ENCODE measurements around the gene MAP2K1. TPM values are rescaled to one million over a fixed set of nuclear protein-coding genes. Genes with fewer than 3 reads are reported as not detected.
"Not testable (repeated sequence)": the region's sequence is repeated elsewhere in the genome, so short reads cannot be mapped to it uniquely, and the experiment has no call there.

MAP2K1 gene
- total RNA-seq, 1 donor: 25.8 TPM

DNA sequence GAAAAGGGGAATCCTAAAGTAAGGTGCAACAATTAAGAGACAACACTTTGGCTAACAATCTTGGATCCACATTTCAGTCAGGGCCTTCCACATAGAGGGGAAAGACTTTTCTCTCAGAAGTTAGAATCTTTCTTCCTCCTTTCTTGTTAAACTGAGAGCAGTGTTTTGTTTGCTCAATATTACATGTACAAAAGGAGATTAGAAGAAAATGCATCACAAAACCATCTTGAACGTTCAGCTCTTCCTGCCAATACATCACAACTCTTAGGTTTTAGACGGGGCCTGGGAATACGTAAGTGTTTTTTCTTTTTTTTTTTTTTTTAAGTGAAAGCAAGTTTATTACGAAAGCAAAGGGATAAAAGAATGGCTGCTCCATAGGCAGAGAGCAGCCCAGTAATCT is 39.1 kb downstream of the MAP2K1 start:
- peaks cover 41% of the 10 kb centered on the region for H3K4me1 ChIP-seq (ENCODE audit: insufficient read depth, low read length)
- H3K4me3 ChIP-seq (ENCODE audit: low read length): no peak overlapping the region
- H3K9me3 ChIP-seq (ENCODE audit: low read depth, low read length): no peaks in the 10 kb centered on the region
- H3K27me3 ChIP-seq (ENCODE audit: insufficient read depth, low read length): no peaks in the 10 kb centered on the region

DNA sequence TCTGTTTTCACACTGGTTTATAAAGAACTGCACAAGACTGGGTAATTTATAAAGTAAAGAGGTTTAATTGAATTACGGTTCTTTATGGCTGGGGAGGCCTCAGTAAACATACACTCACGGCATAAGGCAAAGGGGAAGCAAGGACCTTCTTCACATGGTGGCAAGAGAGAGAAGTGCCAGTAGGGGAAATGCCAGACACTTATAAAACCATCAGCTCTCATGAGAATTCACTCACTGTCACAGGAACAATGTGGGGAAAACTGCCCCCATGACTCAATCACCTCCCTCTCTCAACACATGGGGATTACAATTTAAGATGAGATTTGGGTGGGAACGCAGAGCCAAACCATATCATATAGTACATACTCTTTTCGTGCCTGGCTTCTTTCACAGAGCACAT is 42.4 kb downstream of the MAP2K1 start:
- no peak overlapping the region for H3K4me3 ChIP-seq (ENCODE audit: low read length)
- no peaks in the 10 kb centered on the region for H3K9me3 ChIP-seq (ENCODE audit: low read depth, low read length)
- no peaks in the 10 kb centered on the region for H3K27me3 ChIP-seq (ENCODE audit: insufficient read depth, low read length)
- H3K4me1 ChIP-seq (ENCODE audit: insufficient read depth, low read length): peaks cover 45% of the 10 kb centered on the region

GRCh38 chr15:66429546-66429945 is 42.8 kb downstream of the MAP2K1 start:
- H3K9me3 ChIP-seq (ENCODE audit: low read depth, low read length): no peaks in the 10 kb centered on the region
- no peaks in the 10 kb centered on the region for H3K27me3 ChIP-seq (ENCODE audit: insufficient read depth, low read length)
- H3K4me3 ChIP-seq (ENCODE audit: low read length): no peak overlapping the region
- H3K4me1 ChIP-seq (ENCODE audit: insufficient read depth, low read length): peaks cover 45% of the 10 kb centered on the region

DNA sequence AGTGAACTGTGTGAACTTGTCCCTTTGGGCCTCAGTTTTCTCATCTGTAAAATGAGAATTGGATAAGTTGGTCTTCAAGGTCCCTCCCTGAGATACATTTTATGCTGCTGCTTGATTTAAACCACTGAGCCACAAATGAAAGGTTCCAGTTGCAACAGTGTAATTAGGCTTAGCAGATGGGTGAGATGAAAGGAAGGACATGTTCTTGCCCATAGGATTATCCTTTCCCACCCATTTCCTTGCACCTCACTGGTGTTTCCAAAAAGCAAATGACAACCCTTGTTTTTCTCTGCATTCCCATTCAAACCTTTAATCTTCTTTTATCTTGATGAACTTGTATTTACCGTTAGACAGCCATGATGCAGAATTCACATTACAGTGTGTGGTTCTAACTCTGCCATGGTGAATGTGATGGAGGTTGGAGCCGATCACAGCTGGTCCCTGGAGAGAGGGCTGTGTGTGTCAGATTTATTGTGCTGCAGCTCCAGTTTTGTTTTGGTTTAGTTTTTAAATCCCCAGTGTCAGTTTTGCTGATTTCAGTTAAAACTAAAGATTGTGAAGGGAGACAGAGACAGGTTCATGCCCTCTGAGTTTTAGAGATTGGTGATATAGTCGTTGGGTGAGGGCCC is 44.0 kb downstream of the MAP2K1 start:
- Histone ChIP-seq H3K27me3 (ENCODE audit: insufficient read depth, low read length) (no peaks in the 10 kb centered on the region), H3K4me1 (ENCODE audit: insufficient read depth, low read length) (peaks cover 36% of the 10 kb centered on the region), H3K9me3 (ENCODE audit: low read depth, low read length) (no peaks in the 10 kb centered on the region), H3K4me3 (ENCODE audit: low read length) (no peak overlapping the region)

DNA sequence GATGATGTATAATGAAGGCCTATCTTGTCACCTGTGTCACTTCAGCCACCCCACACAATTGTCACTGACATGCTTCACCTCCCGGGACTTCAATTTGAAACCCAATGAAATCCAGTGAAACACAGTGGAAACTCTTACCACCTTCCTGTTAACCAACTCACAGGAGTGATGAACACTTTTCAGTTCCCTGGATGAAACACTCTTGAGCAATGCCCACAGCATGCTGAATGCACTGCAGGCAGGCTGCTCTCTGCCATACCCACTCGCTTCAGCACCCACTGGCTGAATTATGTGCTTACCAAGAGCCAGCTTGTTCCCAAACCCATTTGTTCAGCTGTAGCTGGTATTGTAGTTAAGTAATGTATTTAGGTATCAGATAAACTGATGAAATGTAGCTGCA is 47.0 kb downstream of the MAP2K1 start:
- Histone ChIP-seq H3K9me3 (ENCODE audit: low read depth, low read length) (no peaks in the 10 kb centered on the region), H3K27me3 (ENCODE audit: insufficient read depth, low read length) (no peaks in the 10 kb centered on the region), H3K4me3 (ENCODE audit: low read length) (no peak overlapping the region), H3K4me1 (ENCODE audit: insufficient read depth, low read length) (peaks cover 26% of the 10 kb centered on the region)

- Histone ChIP-seq H3K4me1 (ENCODE audit: insufficient read depth, low read length) (no peaks in the 10 kb centered on the region), H3K4me3 (ENCODE audit: low read length) (no peak overlapping the region), H3K9me3 (ENCODE audit: low read depth, low read length) (no peaks in the 10 kb centered on the region)
Observed at GRCh38 chr15:66440501-66440900, 53.8 kb downstream of the MAP2K1 start.

GRCh38 chr15:66452420-66452819 is 65.7 kb downstream of the MAP2K1 start:
- H3K4me1 ChIP-seq (ENCODE audit: insufficient read depth, low read length): peaks cover 18% of the 10 kb centered on the region

More at GRCh38 chr15:66440501-66440900, 53.8 kb downstream of the MAP2K1 start:
- no peaks in the 10 kb centered on the region for H3K27me3 ChIP-seq (ENCODE audit: insufficient read depth, low read length)

GRCh38 chr15:66452971-66453580 is 66.4 kb downstream of the MAP2K1 start:
- H3K4me1 ChIP-seq (ENCODE audit: insufficient read depth, low read length): peaks cover 18% of the 10 kb centered on the region
- no peak overlapping the region for H3K4me3 ChIP-seq (ENCODE audit: low read length)
- no peaks in the 10 kb centered on the region for H3K27me3 ChIP-seq (ENCODE audit: insufficient read depth, low read length)
- H3K9me3 ChIP-seq (ENCODE audit: low read depth, low read length): no peaks in the 10 kb centered on the region

More at GRCh38 chr15:66452420-66452819, 65.7 kb downstream of the MAP2K1 start:
- no peak overlapping the region for H3K4me3 ChIP-seq (ENCODE audit: low read length)
- no peaks in the 10 kb centered on the region for H3K27me3 ChIP-seq (ENCODE audit: insufficient read depth, low read length)
- no peaks in the 10 kb centered on the region for H3K9me3 ChIP-seq (ENCODE audit: low read depth, low read length)

GRCh38 chr15:66454143-66454542 is 67.4 kb downstream of the MAP2K1 start:
- H3K9me3 ChIP-seq (ENCODE audit: low read depth, low read length): no peaks in the 10 kb centered on the region
- H3K27me3 ChIP-seq (ENCODE audit: insufficient read depth, low read length): no peaks in the 10 kb centered on the region
- no peak overlapping the region for H3K4me3 ChIP-seq (ENCODE audit: low read length)

GRCh38 chr15:66456211-66456610 is 69.5 kb downstream of the MAP2K1 start:
- H3K4me1 ChIP-seq (ENCODE audit: insufficient read depth, low read length): peaks cover 18% of the 10 kb centered on the region
- no peaks in the 10 kb centered on the region for H3K27me3 ChIP-seq (ENCODE audit: insufficient read depth, low read length)
- no peak overlapping the region for H3K4me3 ChIP-seq (ENCODE audit: low read length)
- H3K9me3 ChIP-seq (ENCODE audit: low read depth, low read length): no peaks in the 10 kb centered on the region

More at GRCh38 chr15:66454143-66454542, 67.4 kb downstream of the MAP2K1 start:
- peaks cover 18% of the 10 kb centered on the region for H3K4me1 ChIP-seq (ENCODE audit: insufficient read depth, low read length)

- Histone ChIP-seq H3K9me3 (ENCODE audit: low read depth, low read length) (no peaks in the 10 kb centered on the region), H3K4me1 (ENCODE audit: insufficient read depth, low read length) (peaks cover 2% of the 10 kb centered on the region), H3K27me3 (ENCODE audit: insufficient read depth, low read length) (no peaks in the 10 kb centered on the region), H3K4me3 (ENCODE audit: low read length) (no peak overlapping the region)
Observed at GRCh38 chr15:66459818-66460615, 73.3 kb downstream of the MAP2K1 start.

DNA sequence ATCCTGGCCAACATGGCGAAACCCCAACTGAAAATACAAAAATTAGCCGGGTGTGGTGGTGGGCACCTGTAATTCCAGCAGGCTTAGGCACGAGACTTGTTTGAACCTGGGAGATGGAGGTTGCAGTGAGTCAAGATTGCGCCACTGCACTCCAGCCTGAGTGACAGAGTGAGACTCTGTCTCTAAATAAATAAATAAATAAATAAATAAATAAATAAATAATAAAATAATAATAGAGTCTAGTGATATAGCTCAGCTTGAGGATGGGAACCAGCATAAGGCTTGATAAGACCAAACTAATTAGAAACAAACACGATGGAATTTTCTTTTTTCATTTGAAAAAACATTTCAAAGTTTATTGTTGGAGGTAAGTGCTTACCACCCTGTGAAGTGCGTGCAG is 74.6 kb downstream of the MAP2K1 start:
- H3K9me3 ChIP-seq (ENCODE audit: low read depth, low read length); H3K27me3 ChIP-seq (ENCODE audit: insufficient read depth, low read length); H3K4me3 ChIP-seq (ENCODE audit: low read length): not testable (repeated sequence)

DNA sequence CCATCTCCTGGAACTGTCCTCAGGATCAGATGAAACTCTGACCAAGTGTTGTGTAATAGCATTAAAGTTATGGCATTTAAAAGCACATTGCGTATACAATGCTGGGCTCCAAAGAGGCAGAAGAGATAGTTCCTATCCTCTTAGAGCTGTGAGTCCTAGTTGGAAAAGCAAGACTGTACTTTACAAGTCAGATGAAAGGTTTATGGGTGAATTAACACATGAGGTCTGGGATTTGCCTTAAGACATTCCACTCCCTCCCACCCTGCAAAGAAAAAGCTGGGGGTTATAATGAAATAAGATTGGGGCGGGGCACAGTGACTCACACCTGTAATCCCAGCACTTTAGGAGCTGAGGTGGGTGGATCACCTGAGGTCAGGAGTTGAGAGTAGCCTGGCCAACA is 75.2 kb downstream of the MAP2K1 start:
- Histone ChIP-seq H3K27me3 (ENCODE audit: insufficient read depth, low read length) (no peaks in the 10 kb centered on the region), H3K4me3 (ENCODE audit: low read length) (no peak overlapping the region), H3K9me3 (ENCODE audit: low read depth, low read length) (no peaks in the 10 kb centered on the region), H3K4me1 (ENCODE audit: insufficient read depth, low read length) (peaks cover 8% of the 10 kb centered on the region)

More for the DNA sequence above, 74.6 kb downstream of the MAP2K1 start:
- H3K4me1 ChIP-seq (ENCODE audit: insufficient read depth, low read length): not testable (repeated sequence)

DNA sequence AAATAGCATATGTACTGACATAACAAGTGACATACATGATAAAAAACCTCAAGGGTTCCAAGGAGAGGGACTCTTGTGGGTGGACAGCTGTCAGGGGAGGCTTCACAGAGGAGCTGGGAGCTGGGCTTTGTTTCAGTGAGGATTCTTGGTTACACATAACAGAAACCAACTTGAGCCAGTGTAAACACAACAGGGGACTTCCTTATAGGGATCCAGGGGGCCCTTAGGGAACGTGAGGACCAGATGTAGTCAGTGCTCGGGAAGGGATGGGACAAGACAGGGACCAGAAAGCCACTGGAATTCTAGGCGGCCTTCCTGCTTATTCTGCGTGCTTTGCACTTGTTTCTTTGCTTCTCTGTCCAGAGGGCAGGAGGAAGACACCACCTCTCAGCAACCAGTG is 75.9 kb downstream of the MAP2K1 start:
- H3K4me3 ChIP-seq (ENCODE audit: low read length): no peak overlapping the region
- peaks cover 8% of the 10 kb centered on the region for H3K4me1 ChIP-seq (ENCODE audit: insufficient read depth, low read length)
- H3K9me3 ChIP-seq (ENCODE audit: low read depth, low read length): no peaks in the 10 kb centered on the region
- H3K27me3 ChIP-seq (ENCODE audit: insufficient read depth, low read length): no peaks in the 10 kb centered on the region

DNA sequence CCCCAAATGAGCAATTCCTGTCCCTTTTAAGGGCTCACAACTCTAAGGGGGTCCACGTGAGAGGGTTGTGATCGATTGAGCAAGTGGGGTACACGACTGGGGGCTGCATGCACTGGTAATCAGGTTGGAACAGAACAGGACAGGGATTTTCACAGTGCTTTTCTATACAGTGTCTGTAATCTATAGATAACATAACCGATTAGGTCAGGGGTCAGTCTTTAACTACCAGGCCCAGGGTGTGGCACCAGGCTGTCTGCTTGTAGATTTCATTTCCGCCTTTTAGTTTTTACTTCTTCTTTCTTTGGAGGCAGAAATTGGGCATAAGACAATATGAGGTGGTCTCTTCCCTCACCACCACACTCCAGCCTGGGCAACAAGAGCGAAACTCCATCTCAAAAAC is 78.6 kb downstream of the MAP2K1 start:
- not testable (repeated sequence) for H3K4me1 ChIP-seq (ENCODE audit: insufficient read depth, low read length); H3K9me3 ChIP-seq (ENCODE audit: low read depth, low read length); H3K27me3 ChIP-seq (ENCODE audit: insufficient read depth, low read length); H3K4me3 ChIP-seq (ENCODE audit: low read length)
